Iris pigment epithelial cell (primary cell): Measurements from ENCODE around the gene PRKCQ.
A peak's percentile ranks its signal among the peaks of the same experiment; 100 is the strongest.
"Not testable (repeated sequence)": the region's sequence is repeated elsewhere in the genome, so short reads cannot be mapped to it uniquely, and the experiment has no call there.

Source experiments
- DNase-seq: peaks from one replicate; pipeline ENCODE4 v3.0.0-alpha.2; 2011; ENCODE audit warnings: low read depth

Gene PRKCQ

DNA sequence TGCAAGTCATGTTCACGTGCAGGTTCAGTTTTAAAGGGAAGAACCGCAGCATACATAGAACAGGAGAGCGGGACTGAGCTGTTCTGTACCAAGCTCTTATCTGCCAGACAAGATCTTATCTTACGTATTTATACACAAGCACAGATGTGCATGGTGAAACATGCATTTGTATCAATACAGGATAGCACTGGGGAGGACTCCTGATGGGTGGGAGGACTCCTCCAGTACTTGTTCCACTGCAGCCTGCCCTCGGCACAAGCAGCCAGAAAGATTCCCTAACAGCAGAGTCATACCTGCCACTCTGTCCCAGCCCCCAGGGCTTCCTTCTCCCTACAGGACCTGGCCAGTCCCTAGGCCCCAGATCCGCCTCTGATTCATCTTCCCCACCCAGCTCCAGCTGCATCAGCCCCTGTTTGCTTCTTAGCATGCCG lies 13.2 kb upstream of the PRKCQ start:
- DNase-seq: no peak

GRCh38 chr10:6592080-6592479 lies 12.0 kb upstream of the PRKCQ start:
- DNase-seq: no peak

GRCh38 chr10:6591668-6592067 lies 11.6 kb upstream of the PRKCQ start:
- no peak for DNase-seq

DNA sequence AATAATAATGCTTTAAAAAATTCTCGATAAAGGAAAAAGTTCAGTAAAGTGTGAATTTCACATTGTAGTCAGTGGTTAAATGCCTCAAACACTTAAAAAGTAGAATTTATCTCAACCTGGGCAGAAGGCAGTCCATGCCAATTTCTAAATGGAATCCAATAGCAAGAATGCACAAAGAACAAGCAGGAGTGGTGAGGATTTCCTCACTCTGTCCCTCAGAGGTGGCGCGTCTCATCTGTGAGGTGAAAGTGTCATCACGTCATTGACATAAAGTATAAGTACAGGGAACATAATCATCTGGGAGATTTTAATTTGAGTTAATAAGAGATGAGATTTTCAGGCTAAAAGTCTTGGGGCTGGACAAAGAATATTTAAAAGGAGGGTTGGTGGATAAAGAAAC lies 10.0 kb upstream of the PRKCQ start:
- DNase-seq: no peak

DNA sequence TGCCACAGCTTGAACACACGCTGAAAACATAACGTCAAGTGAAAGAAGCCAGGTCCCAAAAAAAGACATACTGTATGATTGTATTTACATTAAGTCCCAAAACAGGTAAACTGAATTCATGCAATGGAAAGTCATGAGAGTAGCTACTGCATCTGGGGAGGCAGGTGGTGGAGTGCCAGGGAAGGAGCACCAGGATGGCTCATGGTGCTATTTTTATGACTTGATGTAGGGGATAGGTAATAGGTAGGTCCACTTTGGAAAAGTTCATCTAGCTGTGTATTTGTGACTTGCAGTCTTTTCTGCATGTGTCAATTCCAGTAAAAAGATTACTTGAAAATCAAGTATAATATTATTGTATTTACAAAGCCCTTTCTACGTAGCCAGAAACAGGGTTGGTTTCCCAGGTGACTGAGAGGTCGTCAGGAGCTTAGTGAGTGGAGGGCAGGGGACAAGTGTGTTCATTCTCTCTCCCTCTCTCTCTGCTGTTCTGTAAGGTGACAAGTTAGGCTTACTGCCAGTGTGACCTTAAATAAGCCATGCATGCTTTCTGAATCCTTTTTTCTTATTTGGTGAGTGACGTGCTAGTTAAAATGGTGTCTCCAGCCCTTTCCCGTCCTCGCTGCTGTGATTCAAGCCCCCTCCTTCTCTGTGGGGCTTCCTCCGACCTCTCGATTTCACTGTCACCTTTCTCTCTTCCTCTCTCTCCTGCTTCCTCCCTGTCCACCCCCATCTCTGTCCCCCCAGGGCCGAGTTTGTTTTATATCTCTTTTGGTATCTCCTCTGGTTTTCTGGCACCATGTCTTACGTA lies 9.4 kb upstream of the PRKCQ start:
- DNase-seq: no peak

DNA sequence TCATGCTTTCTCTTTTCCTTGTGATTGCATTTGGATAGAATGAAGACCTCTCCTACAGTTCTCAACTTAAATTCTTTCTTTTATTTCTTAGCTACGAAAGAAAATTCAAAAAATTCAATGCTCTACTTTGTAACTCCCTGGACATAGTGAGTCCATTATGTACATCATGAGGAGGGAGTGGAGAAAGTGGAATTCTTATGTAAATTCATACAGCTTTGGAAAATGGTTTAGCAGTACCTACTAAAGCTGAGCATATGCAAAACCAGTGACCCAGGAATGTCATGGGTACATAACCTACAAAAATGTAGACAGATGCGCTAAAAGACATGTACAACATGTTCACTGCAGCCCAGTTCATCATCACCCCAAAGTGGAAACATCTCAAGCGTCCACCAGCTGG lies 8.8 kb upstream of the PRKCQ start:
- no peak for DNase-seq

- no peak for DNase-seq
These were observed 8.0 kb upstream of the PRKCQ start for GRCh38 chr10:6588082-6588481.

GRCh38 chr10:6586501-6586900 lies 6.4 kb upstream of the PRKCQ start:
- DNase-seq: no peak

DNA sequence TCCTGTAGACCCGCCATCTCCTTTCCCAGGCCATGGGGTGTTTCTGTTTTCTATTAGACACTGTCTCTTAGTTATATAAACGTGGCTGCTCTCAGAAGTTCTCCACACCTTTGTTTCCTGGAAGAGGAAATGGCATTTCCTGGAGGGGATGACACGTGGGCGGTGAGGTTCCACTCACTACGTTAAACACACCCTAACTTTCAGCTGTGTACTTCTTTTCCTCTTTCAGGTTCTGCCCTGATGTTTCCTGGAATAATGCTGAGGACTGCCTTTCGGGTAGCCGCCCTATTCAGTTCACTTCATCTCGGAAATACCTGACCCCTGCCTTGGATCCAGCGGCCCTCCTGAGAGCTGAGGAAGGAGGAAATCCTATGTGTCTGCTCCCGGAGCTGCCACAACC lies 3.4 kb upstream of the PRKCQ start:
- no peak for DNase-seq

DNA sequence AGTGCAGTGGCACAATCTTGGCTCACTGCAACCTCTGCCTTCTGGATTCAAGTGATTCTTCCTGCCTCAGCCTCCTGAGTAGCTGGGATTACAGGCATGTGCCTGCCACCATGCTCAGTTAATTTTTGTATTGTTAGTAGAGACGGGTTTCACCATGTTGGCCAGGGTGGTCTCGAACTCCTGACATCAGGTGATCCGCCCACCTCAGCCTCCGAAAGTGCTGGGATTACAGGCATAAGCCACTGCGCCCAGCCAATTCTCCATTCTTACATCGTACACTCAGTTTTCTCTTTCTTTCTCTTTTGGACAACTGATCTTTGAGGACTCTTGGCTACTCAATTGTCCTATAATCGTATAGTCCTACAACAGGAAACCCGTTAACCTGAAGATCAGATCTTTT lies 2.8 kb upstream of the PRKCQ start:
- DNase-seq: not testable (repeated sequence)

DNA sequence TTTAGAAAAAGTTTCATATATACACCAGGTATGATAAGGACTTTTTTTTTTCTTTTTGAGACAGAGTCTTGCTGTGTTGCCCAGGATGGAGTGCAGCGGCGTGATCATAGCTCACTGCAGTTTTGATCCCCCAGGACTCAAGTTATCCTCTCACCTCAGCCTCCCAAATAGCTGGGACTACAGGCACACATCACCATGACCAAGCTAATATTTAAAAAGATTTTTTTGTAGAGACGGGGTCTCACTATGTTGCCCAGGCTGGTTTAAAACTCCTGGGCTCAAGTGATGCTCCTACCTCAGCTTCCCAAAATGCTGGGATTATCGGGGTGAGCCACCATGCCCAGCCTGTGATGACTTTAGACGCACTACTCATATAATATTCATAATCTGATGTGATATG lies 2.2 kb upstream of the PRKCQ start:
- DNase-seq: no peak

DNA sequence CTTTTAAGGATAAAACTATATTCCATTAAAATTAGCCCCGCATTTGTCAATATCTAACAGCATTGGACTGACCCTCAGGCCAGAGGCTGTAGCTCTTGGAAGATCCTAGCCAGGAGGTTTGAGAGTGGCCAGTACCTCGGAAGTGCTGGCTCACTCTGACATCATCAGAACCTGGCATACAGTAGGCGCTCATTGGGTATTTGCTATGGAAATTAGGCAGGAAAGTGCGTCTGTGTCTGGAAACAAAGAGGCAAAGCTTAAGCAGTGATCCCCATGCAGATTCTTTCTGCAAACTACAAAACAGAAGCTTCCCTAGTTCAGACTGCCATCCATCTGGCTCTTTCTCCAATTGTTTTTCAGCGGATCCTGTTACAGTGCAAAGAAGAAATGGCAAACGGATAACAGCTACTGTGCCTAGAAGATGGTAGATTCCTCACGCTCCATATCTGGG lies 1.7 kb upstream of the PRKCQ start:
- no peak for DNase-seq

DNA sequence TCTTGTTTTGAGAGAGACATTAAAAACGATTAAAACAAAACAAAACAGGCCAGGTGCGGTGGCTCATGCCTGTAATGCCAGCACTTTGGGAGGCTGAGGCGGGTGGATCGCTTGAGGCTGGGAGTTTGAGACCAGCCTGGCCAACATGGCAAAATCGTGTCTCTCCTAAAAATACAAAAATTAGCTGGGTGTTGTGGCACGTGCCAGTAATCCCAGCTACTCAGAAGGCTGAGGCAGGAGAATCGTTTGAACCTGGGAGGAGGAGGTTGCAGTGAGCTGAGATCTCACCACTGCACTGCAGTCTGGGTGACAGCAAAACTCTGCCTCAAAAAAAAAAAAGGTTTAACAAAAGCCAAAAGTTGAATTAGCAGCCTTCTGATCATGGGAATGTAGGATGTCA lies 1.1 kb upstream of the PRKCQ start:
- not testable (repeated sequence) for DNase-seq

DNA sequence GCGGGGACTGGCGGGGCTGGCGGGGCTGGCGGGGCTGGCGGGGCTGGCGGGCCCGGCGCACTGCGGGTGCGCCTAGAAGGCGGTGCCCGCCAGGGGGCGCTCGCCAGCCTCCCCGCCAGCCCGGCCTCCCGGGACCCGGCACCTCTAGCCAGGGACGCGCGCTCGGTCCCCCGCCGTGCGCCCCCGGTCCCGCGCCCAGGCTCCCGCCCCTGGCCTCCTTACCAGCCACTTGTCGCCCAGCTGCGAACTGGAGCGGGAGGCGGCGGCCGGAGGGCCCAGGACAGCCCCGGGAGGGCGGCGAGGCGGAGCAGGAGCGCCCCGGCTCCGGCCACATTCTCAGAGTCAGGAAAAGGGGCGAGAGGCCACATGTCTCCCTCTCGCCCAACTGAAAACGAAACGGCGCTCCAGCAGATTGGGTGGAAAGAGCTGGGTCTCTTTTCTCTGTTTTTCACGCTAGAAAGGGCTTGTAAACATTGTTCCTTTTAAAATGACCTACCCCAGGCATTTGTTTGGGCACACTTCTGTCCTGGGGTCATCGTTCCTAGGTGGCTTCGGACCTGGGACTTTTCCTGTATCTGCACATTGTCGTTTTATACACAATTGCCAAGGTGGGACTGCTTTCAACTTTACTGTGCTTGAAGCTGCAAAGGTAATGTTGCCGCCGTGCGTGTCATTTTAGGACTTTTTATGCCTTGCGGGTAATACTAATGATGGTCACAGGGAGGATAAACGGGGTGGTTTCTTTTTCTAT lies 378 bp upstream of the PRKCQ start:
- peak; percentile 54 for DNase-seq

- no peak for DNase-seq
These were observed 733 bp downstream of the PRKCQ start for GRCh38 chr10:6579183-6579903.

GRCh38 chr10:6578795-6579182 lies 1.3 kb downstream of the PRKCQ start:
- DNase-seq: no peak

GRCh38 chr10:6578251-6578771 lies 1.8 kb downstream of the PRKCQ start:
- no peak for DNase-seq

GRCh38 chr10:6576326-6576725 lies 3.8 kb downstream of the PRKCQ start:
- no peak for DNase-seq

DNA sequence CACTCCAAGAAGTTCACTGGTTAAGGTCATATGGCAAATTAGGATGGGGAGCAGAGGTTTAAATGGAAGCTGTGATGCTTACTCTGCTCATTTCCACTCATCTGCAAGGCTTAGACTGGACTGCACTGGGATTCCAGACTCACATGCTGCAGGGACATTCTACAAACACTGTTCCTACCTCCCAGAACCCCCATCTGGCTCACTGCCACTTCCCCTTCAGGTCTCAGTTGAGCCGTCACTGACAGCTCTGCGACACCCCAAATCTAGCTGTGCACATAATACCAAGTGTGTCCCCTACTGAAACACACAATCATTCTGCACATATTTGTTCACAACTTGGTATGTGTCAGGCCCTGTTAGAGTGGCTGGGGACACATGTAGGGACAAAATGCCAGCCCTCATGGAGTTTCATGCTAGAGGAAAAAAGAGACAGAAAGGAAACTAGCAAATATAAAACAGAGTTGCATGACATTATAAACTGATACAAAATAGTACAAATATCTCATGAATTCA lies 5.4 kb downstream of the PRKCQ start:
- DNase-seq: no peak

GRCh38 chr10:6570893-6571292 lies 9.2 kb downstream of the PRKCQ start:
- DNase-seq: no peak

DNA sequence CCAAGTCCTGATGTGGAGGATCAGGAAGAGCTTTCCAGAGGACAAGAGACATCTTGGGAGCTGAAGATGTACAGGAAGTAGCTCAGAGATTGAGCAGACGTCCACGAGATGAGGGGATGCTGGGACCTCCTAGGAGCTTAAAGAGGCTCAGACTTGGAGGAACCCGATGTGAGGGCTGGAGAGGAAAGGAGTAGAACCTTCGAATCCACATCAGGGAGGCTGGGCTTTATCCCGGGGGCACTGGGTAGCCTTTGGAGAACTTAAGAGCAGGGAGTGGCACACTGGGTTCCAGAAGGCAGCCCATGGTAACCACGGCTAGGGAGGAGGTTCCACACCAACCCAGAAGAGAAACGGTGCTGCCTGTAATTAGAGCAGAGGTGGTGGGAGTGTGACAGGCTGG lies 10.8 kb downstream of the PRKCQ start:
- DNase-seq: no peak

DNA sequence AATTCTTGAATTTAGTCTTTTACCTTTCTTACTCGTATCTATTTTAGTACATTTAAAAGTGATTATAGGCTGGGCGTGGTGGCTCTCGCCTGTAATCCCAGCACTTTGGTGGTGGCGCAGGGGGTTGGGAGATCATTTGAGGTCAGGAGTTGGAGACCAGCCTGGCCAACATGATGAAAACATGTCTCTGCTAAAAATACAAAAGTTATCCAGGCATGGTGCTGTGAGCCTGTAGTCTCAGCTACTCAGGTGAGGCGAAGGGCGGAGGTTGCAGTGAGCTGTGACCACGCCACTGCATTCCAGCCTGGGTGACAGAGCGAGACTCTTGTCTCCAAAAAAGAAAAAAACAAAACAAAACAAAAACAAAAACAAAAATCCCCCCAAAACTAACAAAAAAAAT lies 12.2 kb downstream of the PRKCQ start:
- no peak for DNase-seq
